ENCODE data around the gene ANXA9.
A peak's percentile ranks its signal among the peaks of the same experiment; 100 is the strongest.

ANXA9 gene

DNA sequence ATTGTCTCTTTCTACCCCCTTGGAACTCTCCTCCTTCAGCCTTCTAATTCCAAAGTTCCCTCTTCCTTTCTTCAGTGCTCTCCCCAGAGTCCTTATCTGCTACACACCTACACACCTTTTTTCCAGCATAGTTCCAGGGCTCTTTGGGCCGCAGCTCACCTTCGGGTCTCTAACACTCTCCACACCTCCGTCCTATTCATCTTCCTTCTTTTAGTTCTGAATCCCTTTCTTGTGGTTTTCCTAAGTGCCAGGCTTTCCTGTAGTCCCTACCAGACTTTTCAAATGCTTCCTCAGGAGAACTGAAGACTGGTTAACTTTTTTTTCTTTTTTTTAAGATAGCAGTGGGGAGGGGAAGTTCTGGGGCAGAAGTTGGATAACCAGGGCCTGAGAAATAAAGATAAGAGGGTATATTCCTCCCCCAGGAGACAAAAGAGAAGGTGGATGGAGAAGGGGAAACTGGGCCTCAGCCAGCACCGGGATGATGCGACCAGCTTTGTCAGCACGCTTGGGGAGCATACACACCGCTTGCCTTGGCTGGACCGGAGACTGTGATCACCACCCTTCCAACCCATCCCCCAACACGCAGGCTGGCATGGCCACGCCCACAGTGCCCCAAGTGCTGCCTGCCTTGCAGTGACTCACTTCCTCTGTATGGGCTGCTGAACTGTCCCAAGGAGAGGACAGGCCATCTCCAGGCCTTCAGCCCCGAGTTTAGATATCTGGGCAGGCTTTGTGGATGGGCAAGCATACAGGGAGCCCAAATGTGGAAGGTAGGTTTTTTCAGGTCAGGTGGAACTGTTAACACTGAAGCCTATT is 5.0 kb upstream of the ANXA9 start:
- Histone ChIP-seq H3K36me3 (ENCODE audit: insufficient read depth, low read depth, low read length) (no peaks in the 10 kb centered on the region), H3K4me3 (ENCODE audit: low read length) (peak overlapping the region; percentile 7; the same call in 1 of the 2 replicates), H3K9me3 (ENCODE audit: insufficient read depth, low read depth, low read length) (no peaks in the 10 kb centered on the region), H3K27me3 (ENCODE audit: insufficient read depth, low read length) (no peaks in the 10 kb centered on the region; the same call in 1 of the 2 replicates), H3K4me1 (ENCODE audit: insufficient read depth, low read length) (peaks cover 46% of the 10 kb centered on the region), H3K9ac (ENCODE audit: low read depth, low read length) (peak overlapping the region; percentile 42; the same call in 1 of the 2 replicates), H3K27ac (ENCODE audit: low read length) (peak overlapping the region; percentile 25)

DNA sequence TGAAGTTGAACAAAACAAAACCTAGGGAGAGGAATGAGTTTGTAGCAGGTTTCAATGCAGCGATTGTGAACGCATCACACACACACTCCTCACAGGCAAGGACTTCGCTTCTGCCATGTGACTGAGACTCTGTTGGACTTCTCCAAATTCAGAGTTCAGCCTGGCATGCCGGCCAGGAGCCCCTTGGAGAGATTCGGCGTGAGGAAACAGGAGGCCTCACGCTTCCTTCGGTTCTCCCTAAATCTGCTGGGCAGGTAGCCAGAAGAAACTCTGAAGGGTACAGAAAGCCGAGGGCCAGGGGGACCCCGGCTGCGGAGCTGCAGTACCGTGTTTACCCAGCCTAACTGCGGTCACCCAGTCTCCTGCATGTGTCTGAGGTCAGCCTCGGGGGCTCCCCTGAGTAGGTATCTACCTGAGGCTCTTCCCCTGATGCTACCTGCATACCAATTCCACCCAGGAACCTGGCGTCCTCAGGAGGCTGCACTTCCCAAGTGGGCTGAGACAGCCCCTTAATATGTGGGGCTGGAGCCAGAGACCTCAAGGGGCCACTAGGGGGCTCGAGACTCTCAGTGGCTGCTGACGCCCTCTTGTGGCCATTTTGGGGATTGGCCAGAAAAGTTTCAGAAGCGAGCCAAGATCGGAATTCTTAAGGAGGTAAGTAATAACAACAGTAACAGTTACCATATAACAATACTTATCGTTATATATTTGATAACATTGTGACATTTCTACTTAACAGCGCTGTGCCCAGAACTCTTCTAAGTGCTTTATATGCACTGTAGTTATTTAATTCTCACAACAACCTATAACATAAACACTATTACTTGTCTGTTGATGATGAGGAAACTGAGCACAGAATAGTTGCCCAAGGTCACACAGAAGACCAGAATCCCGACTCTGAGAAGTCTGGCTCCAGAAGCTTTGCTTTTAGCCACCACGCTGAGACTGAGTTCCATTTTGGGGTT is 2.7 kb upstream of the ANXA9 start:
- H3K27me3 ChIP-seq (ENCODE audit: insufficient read depth, low read length), result no peaks in the 10 kb centered on the region; the same call in 1 of the 2 replicates
- H3K4me3 ChIP-seq (ENCODE audit: low read length), result peak overlapping the region; percentile 20; the same call in 1 of the 2 replicates
- H3K36me3 ChIP-seq (ENCODE audit: insufficient read depth, low read depth, low read length), result no peaks in the 10 kb centered on the region
- H3K9ac ChIP-seq (ENCODE audit: low read depth, low read length), result peak overlapping the region; percentile 17; the same call in 1 of the 2 replicates
- H3K9me3 ChIP-seq (ENCODE audit: insufficient read depth, low read depth, low read length), result no peaks in the 10 kb centered on the region
- peaks cover 42% of the 10 kb centered on the region for H3K4me1 ChIP-seq (ENCODE audit: insufficient read depth, low read length)
- no peak overlapping the region for H3K27ac ChIP-seq (ENCODE audit: low read length)

DNA sequence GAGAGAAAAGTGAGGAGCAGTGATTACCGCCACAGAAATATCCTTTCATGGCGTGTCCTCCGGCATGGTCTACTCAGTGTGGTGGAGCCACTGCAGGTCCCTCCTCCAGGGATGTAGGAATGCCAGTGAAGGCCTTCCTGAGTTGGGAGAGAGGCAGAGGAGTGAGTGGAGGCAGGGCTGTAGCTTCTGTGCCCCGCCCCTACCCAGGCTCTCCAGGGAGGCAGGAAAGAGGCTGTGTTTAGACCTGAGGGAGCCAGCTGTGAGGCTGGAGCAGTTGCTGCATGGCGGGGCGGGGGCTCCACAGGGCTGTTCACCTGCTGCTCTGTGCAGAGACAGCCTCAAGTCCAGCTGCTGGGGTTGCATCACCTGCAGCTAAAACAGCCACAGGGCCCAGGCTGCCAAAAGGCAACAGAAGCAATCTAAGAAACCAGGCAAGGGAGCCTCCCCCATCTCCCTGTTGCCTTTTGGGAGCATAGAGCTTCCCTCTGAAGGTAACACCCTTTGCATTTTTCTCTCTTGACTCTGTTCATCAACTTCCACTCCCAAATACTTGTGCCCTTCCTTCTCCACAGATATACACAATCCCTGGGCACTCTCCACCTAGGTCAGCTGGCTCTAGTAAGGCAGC is 801 bp upstream of the ANXA9 start:
- Histone ChIP-seq H3K4me3 (ENCODE audit: low read length) (peak overlapping the region; percentile 46), H3K27ac (ENCODE audit: low read length) (peak overlapping the region; percentile 84), H3K9ac (ENCODE audit: low read depth, low read length) (peak overlapping the region; percentile 71), H3K27me3 (ENCODE audit: insufficient read depth, low read length) (no peaks in the 10 kb centered on the region), H3K36me3 (ENCODE audit: insufficient read depth, low read depth, low read length) (no peaks in the 10 kb centered on the region), H3K9me3 (ENCODE audit: insufficient read depth, low read depth, low read length) (no peaks in the 10 kb centered on the region), H3K4me1 (ENCODE audit: insufficient read depth, low read length) (peaks cover 37% of the 10 kb centered on the region)

DNA sequence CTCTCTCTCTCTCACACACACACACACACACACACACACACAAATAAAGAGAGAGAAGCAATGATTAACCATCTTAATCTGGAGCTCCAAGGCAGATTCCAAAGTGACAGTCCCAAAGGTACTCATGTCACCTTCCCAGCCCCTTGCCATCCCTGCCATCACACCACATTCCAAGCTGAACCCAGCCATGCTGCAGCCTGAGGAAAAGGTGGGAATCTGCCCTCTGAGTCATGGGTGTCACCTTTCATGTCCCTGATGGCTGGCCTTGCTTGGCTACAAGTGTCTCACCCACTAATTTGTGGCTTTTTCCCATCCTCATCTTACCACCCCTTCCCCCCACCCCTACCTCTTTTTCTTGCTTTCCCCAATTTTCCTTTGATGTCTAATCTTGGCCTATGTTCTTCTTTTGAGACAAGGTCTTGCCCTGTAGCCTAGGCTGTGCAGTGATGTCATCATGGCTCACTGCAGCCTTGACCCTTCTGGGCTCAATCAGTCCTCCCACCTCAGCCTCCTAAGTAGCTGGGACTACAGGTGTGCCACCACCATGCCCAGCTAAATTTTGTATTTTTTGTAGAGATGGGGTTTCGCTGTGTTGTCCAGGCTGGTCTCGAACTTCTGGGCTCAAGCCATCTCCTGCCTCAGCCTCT is 3.2 kb downstream of the ANXA9 start:
- H3K9me3 ChIP-seq (ENCODE audit: insufficient read depth, low read depth, low read length), result no peaks in the 10 kb centered on the region
- peaks cover 16% of the 10 kb centered on the region for H3K4me1 ChIP-seq (ENCODE audit: insufficient read depth, low read length)
- H3K27ac ChIP-seq (ENCODE audit: low read length), result no peak overlapping the region
- H3K4me3 ChIP-seq (ENCODE audit: low read length), result no peak overlapping the region
- no peaks in the 10 kb centered on the region for H3K27me3 ChIP-seq (ENCODE audit: insufficient read depth, low read length)
- no peaks in the 10 kb centered on the region for H3K36me3 ChIP-seq (ENCODE audit: insufficient read depth, low read depth, low read length)
- no peak overlapping the region for H3K9ac ChIP-seq (ENCODE audit: low read depth, low read length)

DNA sequence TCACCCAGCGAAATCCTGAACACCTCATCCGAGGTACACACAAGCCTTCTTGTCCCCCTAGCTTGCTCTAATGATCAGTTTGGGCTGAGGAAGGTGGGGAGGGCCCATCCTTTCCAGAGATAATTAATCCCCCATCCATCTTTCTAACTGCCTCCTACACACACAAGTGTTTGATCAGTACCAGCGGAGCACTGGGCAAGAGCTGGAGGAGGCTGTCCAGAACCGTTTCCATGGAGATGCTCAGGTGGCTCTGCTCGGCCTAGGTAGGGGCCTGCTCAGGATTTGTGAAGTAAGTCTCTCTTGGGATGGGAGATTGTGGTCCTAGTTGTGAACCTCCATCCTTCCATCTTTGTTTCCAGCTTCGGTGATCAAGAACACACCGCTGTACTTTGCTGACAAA is 5.8 kb downstream of the ANXA9 start:
- H3K27me3 ChIP-seq (ENCODE audit: insufficient read depth, low read length), result no peaks in the 10 kb centered on the region
- H3K36me3 ChIP-seq (ENCODE audit: insufficient read depth, low read depth, low read length), result no peaks in the 10 kb centered on the region
- no peak overlapping the region for H3K9ac ChIP-seq (ENCODE audit: low read depth, low read length)
- no peak overlapping the region for H3K27ac ChIP-seq (ENCODE audit: low read length)
- H3K4me1 ChIP-seq (ENCODE audit: insufficient read depth, low read length), result no peaks in the 10 kb centered on the region
- H3K4me3 ChIP-seq (ENCODE audit: low read length), result no peak overlapping the region
- no peaks in the 10 kb centered on the region for H3K9me3 ChIP-seq (ENCODE audit: insufficient read depth, low read depth, low read length)

DNA sequence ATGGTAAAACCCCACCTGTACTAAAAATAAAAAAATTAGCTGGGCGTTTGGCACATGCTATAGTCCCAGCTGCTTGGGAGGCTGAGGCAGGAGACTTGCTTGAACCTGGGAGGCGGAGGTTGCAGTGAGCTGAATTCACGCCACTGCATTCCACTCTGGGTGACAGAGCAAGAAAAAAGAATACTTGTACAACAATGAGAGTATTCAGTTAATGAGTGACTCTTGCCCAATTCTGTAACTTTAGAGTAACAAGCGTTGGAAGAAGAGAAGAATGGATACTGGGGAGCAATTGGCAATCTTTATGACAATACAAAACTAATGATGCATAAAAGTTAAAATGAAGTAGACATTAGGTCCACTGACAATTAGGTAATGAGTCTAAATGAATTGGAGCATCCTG is 10.5 kb downstream of the ANXA9 start:
- Histone ChIP-seq H3K27ac (ENCODE audit: low read length) (no peak overlapping the region), H3K9me3 (ENCODE audit: insufficient read depth, low read depth, low read length) (no peaks in the 10 kb centered on the region), H3K36me3 (ENCODE audit: insufficient read depth, low read depth, low read length) (no peaks in the 10 kb centered on the region), H3K4me3 (ENCODE audit: low read length) (no peak overlapping the region), H3K4me1 (ENCODE audit: insufficient read depth, low read length) (peaks cover 3% of the 10 kb centered on the region; the same call in 1 of the 2 replicates), H3K27me3 (ENCODE audit: insufficient read depth, low read length) (no peaks in the 10 kb centered on the region), H3K9ac (ENCODE audit: low read depth, low read length) (no peak overlapping the region)

DNA sequence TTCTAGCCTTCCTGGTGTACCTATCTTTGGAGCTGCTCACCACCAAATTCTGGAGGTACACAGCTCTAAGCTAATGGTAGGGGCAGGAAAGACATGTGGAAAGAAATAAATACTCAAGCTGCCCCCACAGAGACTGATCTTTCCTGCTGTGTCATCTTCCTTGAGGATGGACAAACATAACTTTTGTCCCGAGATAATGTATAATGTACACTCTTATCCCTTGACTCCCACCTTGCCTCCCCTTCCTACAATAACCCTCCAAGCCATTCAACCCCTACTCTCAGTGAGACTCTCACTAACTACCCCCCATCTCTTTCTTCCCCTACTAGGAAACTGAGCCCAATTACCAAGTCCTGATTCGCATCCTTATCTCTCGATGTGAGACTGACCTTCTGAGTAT is 12.2 kb downstream of the ANXA9 start:
- Histone ChIP-seq H3K4me1 (ENCODE audit: insufficient read depth, low read length) (peaks cover 3% of the 10 kb centered on the region; the same call in 1 of the 2 replicates), H3K36me3 (ENCODE audit: insufficient read depth, low read depth, low read length) (no peaks in the 10 kb centered on the region), H3K27ac (ENCODE audit: low read length) (no peak overlapping the region), H3K4me3 (ENCODE audit: low read length) (no peak overlapping the region), H3K27me3 (ENCODE audit: insufficient read depth, low read length) (no peaks in the 10 kb centered on the region), H3K9me3 (ENCODE audit: insufficient read depth, low read depth, low read length) (no peaks in the 10 kb centered on the region), H3K9ac (ENCODE audit: low read depth, low read length) (no peak overlapping the region)

DNA sequence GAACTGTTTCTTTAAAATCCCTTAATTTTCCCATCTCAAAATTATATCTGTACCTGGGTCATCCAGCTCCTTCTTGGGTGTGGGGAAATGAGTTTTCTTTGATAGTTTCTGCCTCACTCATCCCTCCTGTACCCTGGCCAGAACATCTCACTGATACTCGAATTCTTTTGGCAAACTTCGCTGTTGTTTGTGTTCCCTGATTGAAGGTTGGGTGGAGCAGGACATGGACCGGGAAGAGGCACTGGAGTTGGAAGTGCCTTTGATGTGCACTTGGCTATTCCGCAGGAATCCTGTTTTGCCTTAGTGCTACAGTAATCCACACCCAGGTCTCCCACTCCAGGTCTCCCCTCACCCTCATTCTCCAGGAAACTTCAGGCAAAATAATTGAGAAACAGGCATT is 13.4 kb downstream of the ANXA9 start:
- Histone ChIP-seq H3K4me3 (ENCODE audit: low read length) (no peak overlapping the region), H3K4me1 (ENCODE audit: insufficient read depth, low read length) (peaks cover 3% of the 10 kb centered on the region; the same call in 1 of the 2 replicates), H3K9ac (ENCODE audit: low read depth, low read length) (no peak overlapping the region), H3K36me3 (ENCODE audit: insufficient read depth, low read depth, low read length) (no peaks in the 10 kb centered on the region), H3K27me3 (ENCODE audit: insufficient read depth, low read length) (no peaks in the 10 kb centered on the region), H3K27ac (ENCODE audit: low read length) (no peak overlapping the region), H3K9me3 (ENCODE audit: insufficient read depth, low read depth, low read length) (no peaks in the 10 kb centered on the region)

DNA sequence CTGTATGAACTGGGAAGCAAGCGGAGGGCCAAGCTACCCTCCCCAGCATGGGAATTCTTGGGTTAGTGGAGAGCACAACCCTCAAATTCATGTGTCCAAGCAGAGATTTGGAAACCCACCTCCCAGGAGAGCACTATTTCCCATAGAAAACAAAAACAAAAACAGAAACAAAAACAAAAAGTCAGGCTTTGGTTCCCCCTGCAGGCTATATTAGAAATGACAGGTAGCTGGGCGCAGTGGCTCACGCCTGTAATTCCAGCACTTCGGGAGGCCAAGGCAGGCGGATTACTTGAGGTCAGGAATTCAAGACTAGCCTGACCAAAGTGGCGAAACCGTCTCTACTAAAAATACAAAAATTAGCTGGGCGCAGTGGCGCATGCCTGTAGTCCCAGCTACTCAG is 13.8 kb downstream of the ANXA9 start:
- Histone ChIP-seq H3K9ac (ENCODE audit: low read depth, low read length) (no peak overlapping the region), H3K36me3 (ENCODE audit: insufficient read depth, low read depth, low read length) (no peaks in the 10 kb centered on the region), H3K4me3 (ENCODE audit: low read length) (no peak overlapping the region), H3K27me3 (ENCODE audit: insufficient read depth, low read length) (no peaks in the 10 kb centered on the region), H3K4me1 (ENCODE audit: insufficient read depth, low read length) (peaks cover 3% of the 10 kb centered on the region; the same call in 1 of the 2 replicates), H3K9me3 (ENCODE audit: insufficient read depth, low read depth, low read length) (no peaks in the 10 kb centered on the region), H3K27ac (ENCODE audit: low read length) (no peak overlapping the region)

DNA sequence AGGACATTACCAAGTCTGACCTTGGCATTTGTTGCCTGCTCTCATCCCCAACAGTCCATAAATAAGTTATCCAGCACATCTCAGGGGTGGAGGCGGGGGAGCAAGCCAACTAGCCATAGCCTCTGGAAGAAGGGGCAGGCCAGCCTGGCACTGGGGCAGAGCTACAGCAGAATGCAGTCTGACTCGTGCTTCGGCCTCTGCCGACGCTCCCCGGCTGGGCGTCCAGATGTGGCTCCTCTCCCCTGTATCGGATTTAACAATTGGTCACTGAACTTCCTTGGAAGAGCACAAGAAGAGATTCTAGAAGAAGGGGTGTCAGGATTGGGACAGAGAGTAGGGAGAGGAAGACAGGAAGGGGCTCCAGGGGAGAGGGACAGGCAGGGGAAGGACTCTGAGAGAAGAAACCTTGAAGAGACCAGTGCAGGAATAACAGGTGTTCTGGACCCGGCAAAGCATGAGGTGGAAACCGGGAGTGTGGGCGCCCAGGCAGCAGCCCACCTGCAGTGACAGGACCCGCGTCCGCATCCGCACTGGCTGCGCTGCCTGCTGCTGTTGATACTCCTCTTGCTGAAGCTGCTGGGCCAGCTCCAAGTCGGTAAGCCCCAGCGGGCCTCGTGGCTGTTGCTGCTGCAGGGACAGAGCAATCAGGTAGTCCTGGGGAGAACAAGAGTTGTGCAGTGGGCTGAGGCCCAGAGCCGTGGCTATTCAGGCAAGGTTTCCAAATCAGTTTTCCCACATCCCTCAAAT is 15.2 kb downstream of the ANXA9 start:
- no peak overlapping the region for H3K27ac ChIP-seq (ENCODE audit: low read length)
- no peaks in the 10 kb centered on the region for H3K36me3 ChIP-seq (ENCODE audit: insufficient read depth, low read depth, low read length)
- H3K9ac ChIP-seq (ENCODE audit: low read depth, low read length), result no peak overlapping the region
- no peak overlapping the region for H3K4me3 ChIP-seq (ENCODE audit: low read length)
- no peaks in the 10 kb centered on the region for H3K27me3 ChIP-seq (ENCODE audit: insufficient read depth, low read length)
- peaks cover 3% of the 10 kb centered on the region; the same call in 1 of the 2 replicates for H3K4me1 ChIP-seq (ENCODE audit: insufficient read depth, low read length)
- no peaks in the 10 kb centered on the region for H3K9me3 ChIP-seq (ENCODE audit: insufficient read depth, low read depth, low read length)

All from iPS-20b (cell line).